Stimulated activated naive CD8-positive, alpha-beta T cell treated with anti-CD3 and anti-CD28 coated beads, Interleukin-15, Interleukin-2, amounts not matched to agents 100 ng/mL and 50 ng/mL, for 24 hours (primary cell): ENCODE data around the gene FGD1.

ENCODE experiments used
- H3K27ac Mint-ChIP-seq: one replicate; pipeline ENCODE4 v1.8.0; 2021; ENCODE audit warnings: mild to moderate bottlenecking, mixed read lengths
- H3K27me3 Mint-ChIP-seq: one replicate; pipeline ENCODE4 v1.8.0; 2021; ENCODE audit warnings: mixed read lengths
- H3K36me3 Mint-ChIP-seq: one replicate; pipeline ENCODE4 v1.8.0; 2021; ENCODE audit warnings: low read depth, mixed read lengths
- H3K4me1 Mint-ChIP-seq: one replicate; pipeline ENCODE4 v1.8.0; 2021; ENCODE audit warnings: low read depth, mixed read lengths
- H3K4me3 Mint-ChIP-seq: one replicate; pipeline ENCODE4 v1.8.0; 2021; ENCODE audit warnings: mild to moderate bottlenecking, mixed read lengths
- H3K9me3 Mint-ChIP-seq: one replicate; pipeline ENCODE4 v1.8.0; 2021; ENCODE audit warnings: mixed read lengths

The FGD1 gene

GRCh38 chrX:54484666-54485065 is 11.4 kb downstream of the FGD1 start:
- Mint-ChIP-seq H3K4me3 (no peak overlapping the region), H3K27ac (no peak overlapping the region), H3K27me3 (no peaks in the 10 kb centered on the region), H3K4me1 (no peaks in the 10 kb centered on the region), H3K36me3 (no peaks in the 10 kb centered on the region), H3K9me3 (no peaks in the 10 kb centered on the region)

GRCh38 chrX:54483946-54484345 is 12.1 kb downstream of the FGD1 start:
- H3K4me3 Mint-ChIP-seq, result no peak overlapping the region
- no peaks in the 10 kb centered on the region for H3K27me3 Mint-ChIP-seq
- H3K36me3 Mint-ChIP-seq, result no peaks in the 10 kb centered on the region
- no peaks in the 10 kb centered on the region for H3K4me1 Mint-ChIP-seq
- H3K27ac Mint-ChIP-seq, result no peak overlapping the region
- H3K9me3 Mint-ChIP-seq, result no peaks in the 10 kb centered on the region

GRCh38 chrX:54482839-54483593 is 13.0 kb downstream of the FGD1 start:
- Mint-ChIP-seq H3K36me3 (no peaks in the 10 kb centered on the region), H3K4me1 (no peaks in the 10 kb centered on the region), H3K27ac (no peak overlapping the region), H3K9me3 (no peaks in the 10 kb centered on the region), H3K4me3 (no peak overlapping the region), H3K27me3 (no peaks in the 10 kb centered on the region)

- H3K4me3 Mint-ChIP-seq, result no peak overlapping the region
- H3K9me3 Mint-ChIP-seq, result no peaks in the 10 kb centered on the region
- no peaks in the 10 kb centered on the region for H3K4me1 Mint-ChIP-seq
- no peak overlapping the region for H3K27ac Mint-ChIP-seq
- H3K36me3 Mint-ChIP-seq, result no peaks in the 10 kb centered on the region
- H3K27me3 Mint-ChIP-seq, result no peaks in the 10 kb centered on the region
These were observed 16.6 kb downstream of the FGD1 start for GRCh38 chrX:54479136-54480111.

GRCh38 chrX:54473993-54474859 is 21.8 kb downstream of the FGD1 start:
- H3K4me1 Mint-ChIP-seq, result no peaks in the 10 kb centered on the region
- H3K27me3 Mint-ChIP-seq, result no peaks in the 10 kb centered on the region
- H3K9me3 Mint-ChIP-seq, result no peaks in the 10 kb centered on the region
- no peaks in the 10 kb centered on the region for H3K36me3 Mint-ChIP-seq
- H3K27ac Mint-ChIP-seq, result no peak overlapping the region
- no peak overlapping the region for H3K4me3 Mint-ChIP-seq

GRCh38 chrX:54470054-54470760 is 25.8 kb downstream of the FGD1 start:
- Mint-ChIP-seq H3K9me3 (no peaks in the 10 kb centered on the region), H3K27me3 (no peaks in the 10 kb centered on the region), H3K4me1 (no peaks in the 10 kb centered on the region), H3K36me3 (no peaks in the 10 kb centered on the region), H3K27ac (no peak overlapping the region), H3K4me3 (no peak overlapping the region)

GRCh38 chrX:54452920-54453319 is 43.1 kb downstream of the FGD1 start:
- H3K4me1 Mint-ChIP-seq, result no peaks in the 10 kb centered on the region
- no peaks in the 10 kb centered on the region for H3K27me3 Mint-ChIP-seq
- no peak overlapping the region for H3K27ac Mint-ChIP-seq
- no peaks in the 10 kb centered on the region for H3K36me3 Mint-ChIP-seq
- no peaks in the 10 kb centered on the region for H3K9me3 Mint-ChIP-seq
- H3K4me3 Mint-ChIP-seq, result no peak overlapping the region

DNA sequence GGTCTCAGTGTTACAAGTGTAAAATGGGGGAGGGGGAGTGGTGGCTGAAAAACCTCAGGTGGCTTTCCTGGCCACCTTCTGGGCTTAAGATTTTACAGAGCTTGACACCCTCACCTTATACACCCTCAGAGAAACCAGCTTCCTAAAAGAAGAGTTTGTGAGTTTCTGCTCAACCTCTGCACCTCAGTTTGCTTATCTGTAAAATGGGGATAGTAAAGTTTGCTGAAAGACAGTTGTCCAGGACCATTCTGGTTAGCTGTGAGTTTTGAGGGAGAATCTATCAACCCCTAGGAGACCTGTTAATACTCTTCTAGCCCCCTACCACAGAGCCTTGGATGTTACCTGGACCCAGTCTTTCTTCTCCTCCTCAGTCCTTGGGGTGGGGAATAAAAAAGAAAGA is 46.1 kb downstream of the FGD1 start:
- Mint-ChIP-seq H3K27me3 (no peaks in the 10 kb centered on the region), H3K27ac (no peak overlapping the region), H3K4me3 (no peak overlapping the region)

DNA sequence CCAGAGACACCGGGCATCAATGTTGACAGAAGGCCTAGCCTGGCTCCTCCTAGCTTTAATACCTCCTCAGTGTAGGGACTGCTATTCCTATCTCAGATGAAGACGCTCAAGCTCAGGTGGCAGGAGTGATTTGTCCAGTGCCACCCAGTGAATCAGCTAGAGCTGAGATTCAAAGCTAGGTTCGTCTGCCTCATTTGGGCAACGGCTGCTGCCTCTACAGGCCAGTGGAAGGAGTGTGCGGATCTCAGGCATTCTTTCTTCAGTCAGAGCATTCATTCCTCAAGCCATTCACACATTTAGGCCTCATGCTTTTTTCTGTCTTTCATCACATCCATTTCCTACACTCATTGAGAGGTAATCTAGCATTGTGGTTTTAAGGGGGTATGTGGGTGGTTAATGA is 48.6 kb downstream of the FGD1 start:
- H3K27me3 Mint-ChIP-seq, result no peaks in the 10 kb centered on the region
- no peak overlapping the region for H3K27ac Mint-ChIP-seq
- H3K4me1 Mint-ChIP-seq, result peaks cover 10% of the 10 kb centered on the region
- H3K9me3 Mint-ChIP-seq, result no peaks in the 10 kb centered on the region
- H3K4me3 Mint-ChIP-seq, result no peak overlapping the region
- peaks cover 13% of the 10 kb centered on the region for H3K36me3 Mint-ChIP-seq

More for the DNA sequence above, 46.1 kb downstream of the FGD1 start:
- no peaks in the 10 kb centered on the region for H3K36me3 Mint-ChIP-seq
- no peaks in the 10 kb centered on the region for H3K4me1 Mint-ChIP-seq
- H3K9me3 Mint-ChIP-seq, result no peaks in the 10 kb centered on the region

- no peak overlapping the region for H3K4me3 Mint-ChIP-seq
- H3K27ac Mint-ChIP-seq, result no peak overlapping the region
- H3K36me3 Mint-ChIP-seq, result peaks cover 19% of the 10 kb centered on the region
- no peaks in the 10 kb centered on the region for H3K9me3 Mint-ChIP-seq
- no peaks in the 10 kb centered on the region for H3K27me3 Mint-ChIP-seq
- H3K4me1 Mint-ChIP-seq, result peaks cover 23% of the 10 kb centered on the region
These were observed 50.0 kb downstream of the FGD1 start for GRCh38 chrX:54446084-54446483.

DNA sequence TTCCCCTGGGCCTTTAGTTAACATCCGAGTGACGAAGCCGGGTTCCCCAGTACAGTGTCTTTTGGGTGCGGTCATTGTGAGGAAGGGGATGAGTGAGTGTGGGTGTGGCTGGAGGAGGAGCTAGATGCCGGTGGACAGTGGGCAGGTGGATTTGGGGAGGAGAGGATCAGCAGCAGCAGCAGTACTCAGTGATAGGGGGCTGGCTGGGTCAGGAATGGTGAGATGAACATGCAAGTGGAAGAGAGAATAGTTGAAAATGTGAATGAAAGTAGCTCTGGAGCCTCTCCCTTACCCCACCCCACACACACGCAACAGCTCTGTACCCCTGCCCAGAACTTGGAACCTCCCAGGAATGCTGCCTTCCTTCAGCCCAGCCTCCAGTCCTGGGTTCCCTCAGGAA is 51.3 kb downstream of the FGD1 start:
- H3K36me3 Mint-ChIP-seq, result peaks cover 19% of the 10 kb centered on the region
- H3K27ac Mint-ChIP-seq, result no peak overlapping the region
- H3K27me3 Mint-ChIP-seq, result no peaks in the 10 kb centered on the region
- H3K4me3 Mint-ChIP-seq, result no peak overlapping the region
- no peaks in the 10 kb centered on the region for H3K9me3 Mint-ChIP-seq
- H3K4me1 Mint-ChIP-seq, result peaks cover 23% of the 10 kb centered on the region

DNA sequence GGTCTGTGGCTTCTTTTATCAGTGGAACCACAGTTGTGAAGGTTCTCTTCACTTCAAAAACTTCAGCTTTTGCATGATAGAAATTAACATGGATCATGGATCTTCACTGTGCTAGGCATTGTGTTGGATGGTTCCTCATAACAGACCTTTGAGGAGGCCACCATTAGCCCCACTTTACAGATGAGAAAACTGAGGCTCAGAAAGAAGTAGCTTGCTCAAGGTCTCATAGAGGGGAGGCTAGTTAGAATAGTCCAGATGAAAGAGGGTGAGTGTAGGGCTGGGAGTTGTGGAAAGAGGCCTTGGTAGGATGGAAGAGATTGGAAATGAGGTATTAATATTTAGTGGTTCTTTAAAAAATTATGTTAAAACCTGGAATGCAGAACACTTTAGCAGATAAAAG is 53.2 kb downstream of the FGD1 start:
- Mint-ChIP-seq H3K4me3 (no peak overlapping the region), H3K36me3 (peaks cover 19% of the 10 kb centered on the region), H3K27ac (peak overlapping the region; percentile 41)

DNA sequence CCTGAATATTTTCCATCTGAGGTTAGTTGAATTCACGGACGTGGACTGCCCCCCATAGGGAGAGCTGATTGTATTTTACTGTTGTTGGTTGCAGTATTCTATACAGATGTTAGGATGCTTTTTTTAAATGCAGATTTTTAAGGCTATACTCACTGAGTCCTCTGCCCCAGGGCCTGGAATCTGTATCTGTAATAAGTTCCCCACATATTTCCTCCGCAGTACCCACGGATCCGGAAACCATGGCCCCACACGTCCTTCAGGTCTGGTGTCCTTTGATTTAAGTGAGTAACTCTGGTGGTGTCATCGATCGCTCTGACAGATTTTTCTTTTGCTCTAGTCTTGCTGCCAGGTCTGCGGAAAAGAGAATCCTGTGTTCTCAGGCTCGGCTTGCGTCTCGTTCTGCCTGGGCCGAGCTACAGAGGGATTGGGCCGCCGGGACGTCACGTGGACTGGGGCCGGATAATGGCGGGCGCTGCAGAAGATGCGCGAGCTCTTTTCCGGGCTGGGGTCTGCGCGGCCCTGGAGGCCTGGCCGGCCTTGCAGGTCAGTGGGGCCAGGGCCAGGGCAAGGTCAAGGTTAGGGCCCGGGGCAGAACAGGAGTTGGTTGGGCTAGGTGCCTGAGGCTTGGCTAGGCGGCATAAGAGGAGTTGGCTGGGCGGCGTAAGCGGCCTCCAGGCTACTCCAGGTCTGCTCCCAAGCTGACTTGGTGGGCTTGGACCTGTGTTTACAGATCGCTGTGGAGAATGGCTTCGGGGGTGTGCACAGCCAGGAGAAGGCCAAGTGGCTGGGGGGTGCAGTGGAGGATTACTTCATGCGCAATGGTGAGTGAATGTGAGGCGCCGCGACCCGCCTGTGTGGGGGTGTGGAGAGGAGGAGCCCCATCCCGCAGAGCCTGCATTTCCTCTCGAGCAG is 55.8 kb downstream of the FGD1 start, which contains the start of gene TSR2:
TSR2 (plus strand) TSS at position 445 of the 912 bp plus-strand sequence; CDS start at position 463, 18 bp downstream.
- Mint-ChIP-seq H3K27ac (peak within 1 kb of the TSS; percentile 77), H3K27me3 (no peaks in the 10 kb centered on the region), H3K4me3 (peak within 1 kb of the TSS; percentile 90), H3K9me3 (no peaks in the 10 kb centered on the region), H3K36me3 (peaks cover 19% of the 10 kb centered on the region), H3K4me1 (peaks cover 23% of the 10 kb centered on the region)

More for the DNA sequence above, 53.2 kb downstream of the FGD1 start:
- Mint-ChIP-seq H3K27me3 (no peaks in the 10 kb centered on the region), H3K4me1 (peaks cover 23% of the 10 kb centered on the region), H3K9me3 (no peaks in the 10 kb centered on the region)
